OCI-LY7 (cell line): Measurements from ENCODE around the gene ARHGEF12.

Experiments
- CTCF ChIP-seq: fragments of 200-600 bp; sonication (generic); conservative IDR thresholded peaks from 2 replicates; pipeline ENCODE4 v1.5.1; 2014; ENCODE audit warnings: mild to moderate bottlenecking, antibody characterized with exemption, low read length, moderate library complexity, mixed read lengths
- EZH2phosphoT487 ChIP-seq: fragments of 200-600 bp; sonication (generic); IDR thresholded peaks from 2 replicates; pipeline ENCODE4 v1.6.1; 2018; ENCODE audit warnings: low read depth, borderline replicate concordance, mild to moderate bottlenecking, mixed run types, antibody characterized with exemption, low read length, moderate library complexity, mixed read lengths

DNA sequence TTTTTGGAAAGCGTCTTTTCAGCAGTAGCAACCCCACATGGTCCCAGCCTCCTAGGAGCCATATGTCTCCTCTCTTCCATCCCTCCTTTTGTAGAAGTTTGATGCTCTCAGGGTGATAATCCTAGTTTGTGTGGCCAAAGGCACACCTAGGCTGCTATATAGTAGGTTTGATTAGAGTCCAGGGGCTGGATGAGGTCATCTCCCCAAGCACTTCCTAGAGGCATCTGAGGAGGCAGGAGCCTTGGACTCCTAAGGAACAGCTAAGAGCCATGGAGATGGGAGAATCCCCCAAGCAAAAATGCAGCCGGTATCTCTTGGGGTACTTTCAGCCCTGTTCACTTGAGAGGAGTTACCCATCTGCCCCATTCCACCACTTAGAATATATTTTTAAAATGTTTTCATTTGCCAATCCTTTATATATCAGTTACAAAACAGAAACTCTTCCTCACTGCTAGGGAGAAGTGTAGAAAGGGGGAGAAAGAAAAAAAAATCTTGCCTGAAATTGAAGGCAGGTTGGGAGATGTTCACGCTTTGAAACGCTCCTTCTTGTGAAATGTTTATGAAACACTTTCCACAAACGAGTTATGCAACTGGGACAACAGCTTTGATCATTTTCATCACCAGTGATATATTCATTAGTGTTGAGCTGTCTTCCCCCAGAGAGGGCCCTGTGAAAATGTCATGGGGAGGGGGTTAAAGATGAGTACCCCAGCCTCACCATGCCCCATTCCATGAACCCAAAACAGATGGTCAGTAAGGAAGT is 43.0 kb upstream of the ARHGEF12 start:
- TF ChIP-seq CTCF (no peak), EZH2phosphoT487 (no peak)
